Upper lobe of left lung (tissue), 4 donors: ENCODE results near the gene LIAS.

Source experiments
- POLR2A ChIP-seq, 4 donors: fragments of 450-650 bp; IDR thresholded peaks; one replicate each; pipeline ENCODE4 v1.5.1; 2016 to 2017; ENCODE audit warnings: antibody characterized with exemption in 4 of 4, mild to moderate bottlenecking in 2 of 4
- TF ChIP-seq, protein P1 (sequence below), 6 experiments: fragments of 450-650 bp in 4 of 6; fragments of 200-600 bp in 2 of 6; sonication (generic) in 2 of 6; IDR thresholded peaks; one replicate each; pipeline ENCODE4 v1.5.1; 2016 to 2019; ENCODE audit warnings: antibody characterized with exemption in 6 of 6

DNA sequence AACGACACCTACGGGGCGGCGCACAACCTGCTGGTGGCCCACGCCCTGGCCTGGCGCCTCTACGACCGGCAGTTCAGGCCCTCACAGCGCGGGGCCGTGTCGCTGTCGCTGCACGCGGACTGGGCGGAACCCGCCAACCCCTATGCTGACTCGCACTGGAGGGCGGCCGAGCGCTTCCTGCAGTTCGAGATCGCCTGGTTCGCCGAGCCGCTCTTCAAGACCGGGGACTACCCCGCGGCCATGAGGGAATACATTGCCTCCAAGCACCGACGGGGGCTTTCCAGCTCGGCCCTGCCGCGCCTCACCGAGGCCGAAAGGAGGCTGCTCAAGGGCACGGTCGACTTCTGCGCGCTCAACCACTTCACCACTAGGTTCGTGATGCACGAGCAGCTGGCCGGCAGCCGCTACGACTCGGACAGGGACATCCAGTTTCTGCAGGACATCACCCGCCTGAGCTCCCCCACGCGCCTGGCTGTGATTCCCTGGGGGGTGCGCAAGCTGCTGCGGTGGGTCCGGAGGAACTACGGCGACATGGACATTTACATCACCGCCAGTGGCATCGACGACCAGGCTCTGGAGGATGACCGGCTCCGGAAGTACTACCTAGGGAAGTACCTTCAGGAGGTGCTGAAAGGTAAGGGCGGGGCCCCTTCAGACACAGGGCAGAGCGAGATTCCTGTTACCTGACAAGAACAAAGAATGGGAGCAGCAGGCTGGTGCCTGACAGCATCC, 11.8 kb upstream of the LIAS start:
- peak in 1 of 4 donors; percentile 5 for TF ChIP-seq POLR2A (IDR thresholded peaks at IDR 0.05)
- TF ChIP-seq, protein P1, sequence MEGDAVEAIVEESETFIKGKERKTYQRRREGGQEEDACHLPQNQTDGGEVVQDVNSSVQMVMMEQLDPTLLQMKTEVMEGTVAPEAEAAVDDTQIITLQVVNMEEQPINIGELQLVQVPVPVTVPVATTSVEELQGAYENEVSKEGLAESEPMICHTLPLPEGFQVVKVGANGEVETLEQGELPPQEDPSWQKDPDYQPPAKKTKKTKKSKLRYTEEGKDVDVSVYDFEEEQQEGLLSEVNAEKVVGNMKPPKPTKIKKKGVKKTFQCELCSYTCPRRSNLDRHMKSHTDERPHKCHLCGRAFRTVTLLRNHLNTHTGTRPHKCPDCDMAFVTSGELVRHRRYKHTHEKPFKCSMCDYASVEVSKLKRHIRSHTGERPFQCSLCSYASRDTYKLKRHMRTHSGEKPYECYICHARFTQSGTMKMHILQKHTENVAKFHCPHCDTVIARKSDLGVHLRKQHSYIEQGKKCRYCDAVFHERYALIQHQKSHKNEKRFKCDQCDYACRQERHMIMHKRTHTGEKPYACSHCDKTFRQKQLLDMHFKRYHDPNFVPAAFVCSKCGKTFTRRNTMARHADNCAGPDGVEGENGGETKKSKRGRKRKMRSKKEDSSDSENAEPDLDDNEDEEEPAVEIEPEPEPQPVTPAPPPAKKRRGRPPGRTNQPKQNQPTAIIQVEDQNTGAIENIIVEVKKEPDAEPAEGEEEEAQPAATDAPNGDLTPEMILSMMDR (IDR thresholded peaks at IDR 0.05) = peak in 4 of 6 experiments; percentile 32 to 75 (median 47)
